GM19328 (cell line): ENCODE results near the gene GORASP2.
A peak's percentile ranks its signal among the peaks of the same experiment; 100 is the strongest.

Experiments
- ATAC-seq: cut with Tn5 transposase; IDR thresholded peaks from one replicate; pipeline ENCODE4 v1.9.1; 2021; ENCODE audit warnings: mild to moderate bottlenecking, moderate library complexity; ENCODE audit not compliant: unreplicated experiment

GORASP2 gene

DNA sequence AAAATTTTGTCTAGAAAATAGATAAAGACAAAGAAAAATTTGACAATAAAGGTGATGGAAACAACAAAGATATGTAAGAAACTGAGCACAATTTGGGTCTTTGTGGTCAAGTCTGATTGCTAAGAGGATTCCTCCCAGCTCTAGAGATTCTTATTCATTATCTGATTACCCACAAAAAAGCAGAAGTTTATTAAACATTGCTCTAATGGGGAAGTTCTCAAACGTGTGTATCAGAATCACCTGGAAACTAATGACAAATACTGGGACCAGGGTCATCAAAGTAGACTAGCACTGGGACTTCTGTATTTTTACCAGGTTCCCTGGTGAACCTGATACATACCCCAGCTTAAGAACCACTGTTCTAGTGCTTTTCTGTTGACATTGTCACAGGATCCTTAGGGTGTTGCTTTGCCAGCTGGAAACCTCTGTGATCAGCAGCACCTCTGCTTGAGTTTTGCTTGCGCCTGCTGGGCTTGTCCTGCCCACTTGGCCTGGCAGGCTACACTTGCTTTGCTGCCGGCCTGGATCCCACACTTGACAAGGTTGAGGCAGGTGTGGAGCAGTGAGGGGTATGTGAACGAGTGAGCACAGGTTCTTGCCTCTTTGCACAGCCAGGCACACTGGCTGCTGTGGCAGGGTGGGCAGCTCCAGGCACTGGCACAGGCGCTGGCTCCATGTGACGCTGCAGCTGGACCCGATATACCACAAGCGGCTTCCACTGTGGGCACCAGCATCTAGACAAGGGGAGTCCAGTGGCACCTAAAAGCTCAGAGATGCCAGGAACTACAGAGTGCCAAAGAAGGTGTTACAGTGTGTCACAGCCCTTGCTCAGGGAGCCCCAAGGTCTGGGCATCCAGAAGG lies 6.2 kb upstream of the GORASP2 start:
- no peak for ATAC-seq

DNA sequence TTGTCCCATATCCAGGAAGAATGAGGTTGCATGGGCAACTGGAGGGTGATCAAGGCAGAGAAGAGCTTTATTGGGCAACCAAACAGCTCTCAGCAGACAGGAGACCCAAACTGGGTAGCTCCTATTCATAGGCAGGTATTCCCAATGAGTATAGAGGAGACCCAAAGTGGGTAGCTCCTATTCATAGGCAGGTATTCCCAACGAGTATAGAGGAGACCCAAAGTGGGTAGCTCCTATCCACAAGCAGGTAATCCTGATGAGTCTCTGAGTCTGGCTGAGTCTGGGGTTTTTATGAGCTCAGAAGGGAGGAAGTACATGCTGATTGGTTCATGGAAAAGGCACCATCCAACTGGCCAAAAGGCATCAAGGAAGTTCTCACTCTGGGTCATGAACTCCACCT lies 5.3 kb upstream of the GORASP2 start:
- ATAC-seq: no peak

DNA sequence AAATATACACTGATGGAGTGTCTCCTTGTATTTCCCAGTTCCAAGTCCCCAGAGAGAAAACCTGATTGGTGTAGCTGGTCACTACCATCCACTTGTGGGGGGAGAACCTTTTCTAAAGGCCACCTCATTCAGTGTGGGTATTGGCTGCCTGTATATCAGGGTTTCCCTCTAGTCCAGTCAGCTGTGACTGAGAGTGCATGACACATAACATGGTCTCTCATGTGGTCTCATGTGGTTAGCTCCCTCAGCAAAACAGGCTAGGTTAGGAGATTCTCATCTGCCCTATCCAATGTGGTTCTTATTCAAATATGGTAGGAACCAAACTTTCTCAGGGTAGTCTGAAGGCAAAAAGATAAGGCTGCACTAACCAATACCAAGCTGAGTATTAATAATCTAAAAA lies 4.1 kb upstream of the GORASP2 start:
- ATAC-seq: no peak

DNA sequence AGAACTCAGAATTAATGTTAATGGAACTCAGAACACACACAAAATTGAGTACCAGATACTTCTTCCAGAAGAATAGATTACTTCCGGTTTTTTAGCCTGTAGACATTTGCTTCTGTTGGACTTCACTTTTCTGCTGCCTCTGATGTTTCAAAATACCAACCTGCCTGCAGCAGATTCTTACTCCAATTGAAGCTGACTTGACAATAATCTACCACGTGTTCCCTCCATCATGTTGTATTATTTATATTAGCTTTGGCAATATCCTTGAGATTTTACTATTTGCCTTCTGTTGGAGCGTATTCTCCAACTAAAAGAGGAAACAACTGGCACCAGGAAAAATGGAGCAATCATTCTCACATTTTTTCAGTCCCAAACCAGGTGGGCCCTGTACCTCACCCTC lies 3.1 kb upstream of the GORASP2 start:
- no peak for ATAC-seq

DNA sequence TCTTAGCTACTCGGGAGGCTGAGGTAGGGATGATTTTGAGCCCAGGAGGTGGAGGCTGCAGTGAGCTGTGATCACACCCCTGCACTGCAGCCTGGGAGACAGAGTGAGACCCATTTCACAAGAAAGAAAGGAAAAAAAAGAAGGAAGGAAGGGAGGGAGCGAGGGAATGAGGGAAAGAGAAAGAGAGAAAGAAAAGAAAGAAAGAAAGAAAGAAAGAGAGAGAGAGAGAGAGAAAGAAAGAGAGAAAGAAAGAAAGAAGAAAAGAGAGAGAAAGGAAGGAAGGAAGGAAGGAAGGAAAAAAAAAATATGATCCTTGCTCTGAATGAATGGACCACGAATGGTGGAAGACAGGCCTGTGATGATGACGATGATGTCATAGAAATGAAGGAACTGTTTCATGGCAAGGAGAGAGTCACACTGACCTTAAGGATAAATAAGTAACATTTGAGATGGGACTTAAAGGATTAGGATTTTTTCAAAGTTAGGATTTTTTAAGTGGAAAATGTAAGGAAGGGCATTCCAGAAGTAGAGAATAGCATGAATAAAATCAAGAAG lies 2.2 kb upstream of the GORASP2 start:
- ATAC-seq: no peak

DNA sequence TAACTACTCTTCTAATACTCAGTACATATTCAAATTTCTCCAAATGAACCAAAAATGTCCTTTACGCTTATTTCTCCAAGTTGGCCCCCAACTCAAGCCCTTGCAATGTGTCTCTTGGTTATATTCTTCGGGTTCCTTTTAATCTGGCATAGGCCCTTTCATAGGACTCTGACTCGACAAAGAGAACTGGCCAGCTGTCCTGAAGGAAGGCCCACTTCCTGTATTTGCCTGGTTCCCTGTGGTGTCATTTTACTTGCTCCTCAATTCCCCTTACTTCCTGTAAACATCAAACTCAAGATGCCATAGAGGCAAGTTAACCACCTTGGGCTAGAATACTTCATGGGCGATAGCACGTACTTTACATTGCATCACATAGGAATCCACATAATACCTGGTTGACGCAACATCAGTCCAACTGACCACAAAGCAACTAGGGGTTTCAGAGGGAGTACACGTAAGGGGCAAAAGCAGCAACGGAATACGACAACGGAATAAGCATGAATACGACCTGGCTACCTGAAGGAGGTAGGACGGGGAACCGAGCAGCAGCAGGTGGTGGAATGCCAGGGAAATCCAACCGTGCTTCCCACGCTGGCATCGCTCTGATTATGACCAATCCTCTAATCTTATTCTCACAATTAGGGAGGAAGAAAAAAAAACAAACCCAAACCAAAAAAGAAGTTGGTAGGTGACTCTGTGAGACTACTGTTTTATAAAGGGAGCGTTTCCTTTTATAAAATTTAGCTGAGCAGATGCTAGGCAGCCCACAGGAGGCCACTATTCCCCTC lies 823 bp upstream of the GORASP2 start:
- ATAC-seq: no peak

DNA sequence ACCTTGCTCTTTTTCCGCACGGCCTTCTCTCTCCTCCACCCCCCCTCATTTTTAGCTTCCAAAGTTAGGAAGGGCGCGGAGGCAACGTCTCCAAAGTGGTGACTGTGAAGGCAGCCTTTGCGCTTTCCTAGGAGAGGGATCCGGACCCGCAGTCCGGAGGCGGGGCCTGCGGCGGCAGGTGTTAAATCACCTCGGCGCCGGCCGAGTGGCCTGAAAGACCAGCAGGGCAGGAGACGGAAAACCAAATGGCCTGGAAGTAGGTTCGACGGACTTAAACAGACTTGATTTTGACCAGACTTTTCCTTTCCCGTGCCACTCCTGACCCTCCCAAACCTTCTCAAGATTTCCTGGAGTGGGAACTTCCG lies 615 bp downstream of the GORASP2 start:
- no peak for ATAC-seq

DNA sequence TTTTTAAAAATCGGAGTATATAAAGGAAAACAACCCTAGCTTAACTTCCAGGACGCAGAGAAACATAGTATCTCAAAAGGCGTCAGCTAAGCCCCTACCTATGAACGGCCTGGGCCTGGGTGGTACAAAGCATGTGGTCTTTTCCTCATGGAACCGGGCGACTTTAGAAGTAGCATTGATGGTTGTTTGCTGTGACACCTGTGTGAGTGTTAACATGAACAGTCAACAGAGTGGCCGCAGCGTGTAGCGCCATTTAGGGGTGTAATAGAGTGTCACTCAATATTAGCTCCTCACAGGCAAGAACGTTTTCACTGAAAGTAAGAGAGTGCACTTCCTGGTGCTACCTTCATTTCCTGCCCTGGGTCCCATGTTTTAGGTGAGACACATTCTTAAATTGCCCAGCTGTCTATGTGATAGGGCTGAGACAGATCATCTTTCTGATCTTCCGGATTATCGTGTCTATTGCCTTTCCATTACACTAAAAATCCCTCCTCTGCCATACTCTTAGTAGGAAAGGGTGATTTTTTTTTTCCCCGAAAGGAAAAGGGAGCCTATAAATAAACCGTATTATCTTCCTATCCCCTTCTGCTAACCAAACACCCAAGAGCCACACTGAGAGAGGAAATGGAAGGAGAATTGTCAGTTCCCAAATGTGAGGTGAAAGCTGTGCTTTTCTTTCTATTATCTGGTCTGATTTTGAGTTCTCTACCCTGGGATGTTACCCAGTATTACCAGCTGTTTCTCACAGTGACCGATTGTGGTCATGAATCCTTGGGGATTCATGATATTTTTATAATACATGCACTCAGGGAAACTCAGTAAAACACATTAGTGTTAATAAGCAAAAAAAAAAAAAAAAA lies 1.3 kb downstream of the GORASP2 start:
- no peak for ATAC-seq

DNA sequence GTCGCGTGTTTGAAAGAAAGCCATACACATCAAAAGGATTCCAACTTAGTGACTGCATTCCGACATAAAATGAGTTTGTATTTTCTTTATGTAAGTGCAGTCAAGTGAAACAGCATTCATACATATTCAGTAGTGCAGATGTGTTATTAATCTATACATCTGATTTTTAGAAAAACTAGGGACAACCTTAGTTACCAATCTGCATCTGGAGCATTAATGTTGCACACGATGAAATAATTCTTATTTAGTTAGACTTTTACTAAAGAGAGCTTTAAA lies 1.9 kb downstream of the GORASP2 start:
- ATAC-seq: no peak

DNA sequence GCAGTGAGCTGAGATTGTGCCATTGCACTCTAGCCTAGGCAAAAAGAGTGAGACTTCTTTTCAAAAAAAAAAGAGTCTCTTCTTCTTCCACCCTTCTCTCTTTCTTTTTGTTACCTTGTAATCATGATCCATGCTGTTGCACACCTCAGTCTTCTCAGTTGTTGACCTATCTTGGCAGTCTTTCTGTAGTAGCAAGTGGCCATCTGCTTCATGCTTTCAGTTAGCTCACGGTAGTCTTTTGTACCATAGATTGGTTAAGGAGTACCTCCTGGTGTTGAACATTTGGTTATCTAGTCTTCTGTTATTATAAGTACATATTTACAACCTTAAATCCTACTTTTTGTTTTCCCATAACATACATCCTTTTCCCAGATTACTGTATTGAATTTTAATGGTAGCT lies 3.1 kb downstream of the GORASP2 start:
- ATAC-seq: no peak

DNA sequence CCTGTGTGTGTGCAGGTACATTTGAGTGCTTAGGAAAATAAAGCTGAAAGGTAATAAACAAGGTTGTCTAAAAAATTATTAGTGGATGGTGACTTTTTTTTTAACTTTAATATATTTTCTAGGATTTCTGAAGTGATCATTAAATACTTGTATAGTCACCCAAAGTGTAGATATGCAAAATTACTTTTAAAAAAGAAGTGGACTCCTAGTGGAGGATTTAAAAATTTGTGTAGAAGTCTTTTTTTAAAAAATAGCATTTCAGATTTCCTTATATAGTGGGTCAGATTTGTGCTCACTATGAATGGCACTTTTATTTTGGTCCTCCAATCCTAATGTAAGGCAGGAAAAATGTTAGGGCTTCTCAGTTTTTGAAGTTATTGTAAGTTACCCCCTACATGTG lies 3.9 kb downstream of the GORASP2 start:
- no peak for ATAC-seq

DNA sequence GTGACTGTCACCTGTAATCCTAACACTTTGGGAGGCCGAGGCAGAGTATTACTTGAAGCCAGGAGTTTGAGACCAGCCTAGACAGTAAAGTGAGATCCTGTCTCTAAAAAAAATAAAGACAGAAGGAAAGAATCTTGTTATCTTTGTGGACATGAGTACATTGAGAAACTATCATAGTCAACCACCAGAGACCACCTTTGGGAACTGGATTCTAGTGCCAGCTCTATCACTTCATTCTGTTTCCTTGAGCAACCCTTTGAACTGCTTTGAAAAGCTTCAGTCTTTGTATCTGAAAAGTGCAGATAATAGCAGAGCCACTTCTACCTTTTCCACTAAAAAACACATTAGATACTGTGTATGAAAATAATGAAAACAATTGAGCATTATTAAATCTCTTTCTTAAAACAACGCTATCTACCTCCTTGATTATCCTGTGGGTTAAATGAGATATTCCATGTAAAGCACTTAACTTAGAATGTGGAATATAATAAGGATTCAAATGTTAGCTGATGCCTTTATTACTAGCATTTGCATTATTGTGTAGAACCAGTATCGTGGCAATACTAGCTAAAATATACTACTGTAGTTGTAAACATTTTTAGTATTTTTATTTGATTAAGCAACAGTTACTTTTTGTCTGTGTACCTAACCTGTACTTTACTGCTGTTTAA lies 8.8 kb downstream of the GORASP2 start:
- ATAC-seq: no peak

DNA sequence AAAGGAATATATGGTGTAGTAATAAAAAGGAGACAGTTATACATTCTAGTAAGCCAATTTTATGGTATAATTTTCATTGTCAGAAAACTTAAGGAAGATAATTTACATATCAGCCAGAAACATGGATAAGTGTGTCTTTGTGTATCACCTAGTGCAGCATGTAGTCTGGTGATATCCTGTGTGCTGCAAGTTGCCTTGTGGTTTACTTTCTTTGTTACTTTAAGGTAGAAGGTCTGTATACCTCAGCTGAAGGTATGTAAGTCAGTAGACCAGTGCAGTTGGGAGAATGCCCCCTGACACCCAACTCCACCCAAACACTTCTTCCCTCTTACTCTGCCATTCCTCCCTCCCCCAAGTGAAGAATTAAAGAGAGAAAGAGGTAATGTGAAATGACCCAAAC lies 11.0 kb downstream of the GORASP2 start:
- no peak for ATAC-seq

DNA sequence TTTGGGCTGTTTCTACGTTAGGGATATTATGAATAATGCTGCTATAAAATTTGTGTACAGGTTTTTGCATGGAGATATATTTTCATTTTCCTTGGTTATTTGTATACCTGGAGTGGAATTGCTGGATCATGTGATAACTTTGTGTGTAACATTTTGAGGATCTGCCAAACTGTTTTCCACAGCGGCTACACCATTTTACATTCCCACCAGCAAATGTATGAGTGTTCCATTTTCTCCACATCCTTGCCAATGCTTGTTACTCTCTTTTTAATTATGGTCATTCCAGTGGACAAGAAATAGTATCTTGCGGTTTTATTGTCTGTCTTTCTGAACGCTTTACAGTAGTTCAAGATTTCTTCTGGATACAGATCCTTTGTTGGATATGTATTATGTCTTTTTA lies 13.6 kb downstream of the GORASP2 start:
- no peak for ATAC-seq

DNA sequence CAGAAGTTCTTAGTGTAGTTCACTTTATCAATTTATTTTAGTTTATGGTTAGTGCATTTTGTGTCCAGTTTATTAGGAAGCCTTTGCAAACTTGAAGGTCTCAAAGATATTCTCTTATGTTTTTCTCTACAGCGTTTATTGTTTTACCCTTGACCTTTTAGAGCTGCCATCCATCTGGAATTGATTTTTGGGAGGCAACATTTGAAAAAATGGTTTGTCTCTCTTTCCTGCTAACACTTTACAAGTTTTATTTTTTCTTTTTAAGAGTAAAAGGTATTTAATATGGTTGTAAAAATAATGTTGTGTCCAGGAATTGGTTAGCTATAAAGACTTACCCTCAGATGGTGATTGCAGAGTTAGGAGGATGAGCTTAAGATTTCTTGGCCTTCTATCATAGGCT lies 14.0 kb downstream of the GORASP2 start:
- no peak for ATAC-seq

DNA sequence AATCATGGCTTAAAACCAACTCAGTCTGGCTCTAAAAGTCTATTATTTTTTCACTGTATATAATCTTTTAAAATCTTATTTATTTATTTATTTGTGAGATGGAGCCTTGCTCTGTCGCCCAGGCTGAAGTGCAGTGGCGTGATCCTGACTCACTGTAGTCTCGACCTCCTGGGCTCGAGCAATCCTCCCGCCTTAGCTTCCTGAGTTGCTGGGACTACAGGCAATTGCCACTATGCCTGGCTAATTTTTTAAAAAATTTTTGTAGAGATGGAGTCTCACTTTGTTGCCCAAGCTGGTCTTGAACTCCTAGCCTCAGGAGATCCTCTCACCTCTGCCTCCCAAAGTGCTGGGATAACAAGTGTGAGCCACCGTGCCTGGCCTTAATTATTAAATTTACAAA lies 14.5 kb downstream of the GORASP2 start:
- no peak for ATAC-seq

DNA sequence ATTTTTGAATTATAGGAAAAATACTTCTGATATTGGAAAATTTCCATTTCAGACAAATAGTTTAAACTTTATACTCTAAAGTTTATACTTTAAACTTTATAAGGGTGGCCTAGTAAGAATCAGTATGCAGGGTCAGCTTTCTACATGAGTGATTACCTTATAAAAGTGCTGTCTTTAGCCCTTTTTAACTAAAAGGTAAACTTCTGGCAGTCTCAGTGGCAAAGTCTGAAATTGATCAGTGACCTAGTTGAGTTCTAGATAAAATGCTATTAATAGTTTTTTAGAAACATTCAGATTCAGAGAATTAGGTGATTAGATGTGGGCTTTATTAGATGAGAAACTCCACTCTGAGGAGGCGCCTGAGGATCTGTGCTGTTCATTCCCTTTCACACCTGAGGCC lies 15.5 kb downstream of the GORASP2 start:
- ATAC-seq: no peak

DNA sequence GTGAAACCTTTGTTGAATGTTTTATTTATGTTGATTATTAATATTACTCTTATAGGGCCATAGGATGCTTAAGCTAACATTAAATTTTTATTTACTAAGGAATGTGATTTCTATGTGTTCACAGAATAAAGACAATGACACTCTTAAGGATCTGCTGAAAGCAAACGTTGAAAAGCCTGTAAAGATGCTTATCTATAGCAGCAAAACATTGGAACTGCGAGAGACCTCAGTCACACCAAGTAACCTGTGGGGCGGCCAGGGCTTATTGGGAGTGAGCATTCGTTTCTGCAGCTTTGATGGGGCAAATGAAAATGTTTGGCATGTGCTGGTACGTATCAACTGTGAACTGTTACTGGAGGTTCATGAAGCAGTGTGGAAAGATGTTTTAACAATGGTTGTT lies 20.4 kb downstream of the GORASP2 start:
- no peak for ATAC-seq

DNA sequence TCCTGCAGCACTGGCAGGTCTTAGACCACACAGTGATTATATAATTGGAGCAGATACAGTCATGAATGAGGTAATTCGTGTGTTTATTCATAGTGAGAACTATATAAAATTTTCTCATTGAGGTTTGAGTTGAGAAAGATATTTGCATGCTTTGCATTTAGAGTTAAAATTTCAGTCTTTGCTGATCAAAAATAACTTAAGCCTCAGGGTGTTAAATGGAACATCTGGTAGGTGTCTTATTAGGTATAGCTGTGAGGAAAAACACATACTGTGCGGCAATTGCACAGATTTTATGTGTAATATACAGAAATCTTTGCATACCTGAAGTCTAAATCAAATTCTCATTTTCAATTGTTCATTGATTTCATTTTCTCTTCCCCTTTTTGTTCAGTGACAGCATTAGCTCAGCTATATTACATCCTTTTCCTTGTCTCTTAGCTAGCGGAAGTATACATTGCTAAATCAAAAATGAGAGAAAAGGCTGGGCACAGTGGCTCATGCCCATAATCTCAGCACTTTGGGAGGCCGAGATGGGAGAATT lies 21.2 kb downstream of the GORASP2 start:
- ATAC-seq: peak; percentile 78

DNA sequence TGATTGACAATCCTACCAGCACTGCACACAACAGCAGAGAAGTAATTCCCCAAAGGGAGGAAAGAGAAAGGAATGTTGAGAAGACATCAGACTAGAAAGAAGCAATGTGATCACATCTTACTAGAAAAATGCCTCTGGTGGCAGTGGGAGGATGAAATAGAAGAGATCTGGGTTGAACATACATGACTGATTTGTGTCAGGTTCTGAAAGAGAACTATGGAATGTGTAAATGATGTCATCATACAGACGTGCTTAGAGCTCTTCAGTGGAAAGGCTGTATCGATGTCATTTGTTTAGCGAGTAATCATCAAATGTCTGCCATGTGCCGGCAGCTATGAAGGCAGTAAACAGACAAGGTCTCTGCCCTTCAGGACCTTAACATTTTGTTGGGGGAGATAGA lies 24.9 kb downstream of the GORASP2 start:
- ATAC-seq: no peak

DNA sequence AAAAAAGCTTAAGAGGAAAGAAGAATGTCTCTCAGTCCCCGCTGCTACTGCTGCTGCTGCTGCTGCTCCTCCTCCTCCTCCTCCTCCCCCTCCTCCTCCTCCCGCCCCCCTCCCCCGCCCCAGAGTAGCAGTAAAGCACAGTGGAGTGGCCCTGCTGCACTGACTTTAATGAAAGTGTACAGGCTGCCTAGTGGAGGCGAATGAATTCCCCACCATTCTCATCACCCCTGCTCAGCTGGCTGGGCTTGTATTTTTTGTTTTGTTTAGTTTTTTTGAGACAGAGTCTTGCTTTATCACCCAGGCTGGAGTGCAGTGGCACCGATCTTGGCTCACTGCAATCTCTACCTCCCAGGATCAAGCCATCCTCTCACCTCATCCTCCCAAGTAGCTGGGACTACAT lies 34.3 kb downstream of the GORASP2 start:
- ATAC-seq: no peak
